Heart right ventricle (tissue), 16 donors: ENCODE measurements around the gene CLEC16A. TPM values are rescaled to one million over a fixed set of nuclear protein-coding genes. Genes with fewer than 3 reads are reported as not detected.

Source experiments
- ATAC-seq, 8 donors: fragments of 200-7000 bp; cut with Tn5 transposase; one replicate each; pipeline ENCODE4 v1.9.1; 2020; ENCODE audit warnings: mild to moderate bottlenecking in 8 of 8, moderate library complexity in 8 of 8, moderate number of reproducible peaks in 1 of 8
- DNase-seq, 2 donors: peaks; one replicate each; pipeline ENCODE4 v3.0.0-alpha.2; 2020
- H3K27ac ChIP-seq, 10 donors: fragments of 200-600 bp; sonication (generic) in 2 of 10; one replicate each; pipeline versions ENCODE4 v1.5.0 to v1.8.0; 2020 to 2022; ENCODE audit warnings: mild to moderate bottlenecking in 3 of 10
- H3K27me3 ChIP-seq, 7 donors: fragments of 200-600 bp; one replicate each; pipeline ENCODE4 v1.8.0; 2021 to 2022; ENCODE audit warnings: mild to moderate bottlenecking in 2 of 7
- H3K36me3 ChIP-seq, 9 donors: fragments of 200-600 bp; sonication (generic) in 1 of 9; one replicate each; pipeline versions ENCODE4 v1.5.0 to v1.8.0; 2020 to 2022; ENCODE audit warnings: mild to moderate bottlenecking in 2 of 9
- H3K4me1 ChIP-seq, 9 donors: fragments of 200-600 bp; sonication (generic) in 1 of 9; one replicate each; pipeline versions ENCODE4 v1.5.0 to v1.8.0; 2020 to 2022; ENCODE audit warnings: mild to moderate bottlenecking in 4 of 9
- H3K4me3 ChIP-seq, 10 donors: fragments of 200-600 bp; sonication (generic) in 2 of 10; one replicate each; pipeline versions ENCODE4 v1.5.0 to v1.8.0; 2020 to 2022; ENCODE audit warnings: mild to moderate bottlenecking in 7 of 10, moderate library complexity in 2 of 10
- H3K9me3 ChIP-seq, 11 donors: fragments of 200-600 bp in 10 of 11; sonication (generic) in 2 of 11; one replicate each; pipeline versions ENCODE4 v1.5.0 to v1.8.0; 2013 to 2022; ENCODE audit warnings: mild to moderate bottlenecking in 2 of 11, control low read depth in 1 of 11, moderate library complexity in 1 of 11
- CTCF ChIP-seq, 9 donors: fragments of 200-600 bp; sonication (generic) in 2 of 9; IDR thresholded peaks; one replicate each; pipeline versions ENCODE4 v1.5.0 to v1.8.0; 2021 to 2022; ENCODE audit warnings: antibody characterized with exemption in 9 of 9, mild to moderate bottlenecking in 5 of 9, moderate library complexity in 1 of 9
- WGBS, 2 donors: extraction: QIAGEN DNeasy Blood & Tissue Kit; methylation state at CpG; one replicate each; pipeline ENCODE4 v1.1.7; 2013; ENCODE audit warnings: inconsistent platforms in 1 of 2; 5-methylcytosine and 5-hydroxymethylcytosine counted together
- intact Hi-C, 10 donors: fragments of 100-400 bp; cut with DNase I; formaldehyde crosslinking; loops; one replicate each; pipeline versions ENCODE4 v1.11.1 to v1.14.2; 2022
- polyA plus RNA-seq, 2 donors: library from polyadenylated mRNA; stranded (reverse); fragments of 200-250 nt; gene quantifications; one replicate each; pipeline ENCODE4 v1.2.3, GENCODE V29; 2013
- total RNA-seq, 10 donors: library from RNA; stranded (reverse); fragmentation: NEBNext Ultra II Directional in 3 of 10; extraction: Animal tissue kit (Norgen Biotek cat#: 25700) in 3 of 10; gene quantifications; one replicate each; pipeline versions ENCODE4 v1.2.1 to v1.2.4, GENCODE V29; 2021 to 2023
- donor health status: Arrhythmogenic right ventricular cardiomyopathy.
- donor health status: ischemic (EF 13 %, LVEDD 7.1; RV severe dilation, severe dysfunction).
- donor health status: healthy with polysubstance abuse.
- donor health status: DM: no; HTN: yes; CAD: no.
- donor health status: DM: no; HTN: no; CAD: no.
- donor health status: ischemic (EF 25% LVEDD 6.9; RV normal size, moderate dysfunction).
- donor health status: ischemic (EF 25% LVEDD 5.7; RV mildly dilated, moderate dysfunction).
- donor health status: healthy.
- donor health status: DM: yes; HTN: yes; CAD: no.
- donor health status: Ischemic cardiomyopathy.
- donor health status: ischemic (EF 35%, LVEDD 5.7; RV mildly dilated, moderate dysfunction).
- donor health status: nonischemic (EF 11% LVEDD 7.7; RV severe dilation, severe dysfunction).
- donor health status: DM: yes; HTN: yes; CAD: no.
- donor health status: PGD.
- donor health status: ischemic (EF 29% LVEDD 5.4; RV normal size, mild dysfunction).
- donor health status: nonischemic (EF 23%, LVEDD 6.1; RV moderate dilation, normal function).

The CLEC16A gene
- total and polyA plus RNA-seq, 12 donors: 12.1 to 30.8 (median 23.0) TPM

- H3K4me1 ChIP-seq: peaks cover 0 to 40% (median 0%) of the 10 kb centered on the region in 9 donors
- H3K36me3 ChIP-seq: peaks cover 0 to 52% (median 10%) of the 10 kb centered on the region in 9 donors
- ATAC-seq: no peak
- no peaks in the 10 kb centered on the region for H3K9me3 ChIP-seq
- TF ChIP-seq CTCF (IDR thresholded peaks at IDR 0.05): no peak
- H3K27me3 ChIP-seq: no peaks in the 10 kb centered on the region
- intact Hi-C loops: loop anchor here in 1 of 10 donors (10.0 kb wide), 1 partner anchor 57 kb away; no protein-coding TSS in a partner anchor
- WGBS, 2 donors: 92 to 95% methylated on average over 6 of the region's 6 CpGs
- DNase-seq: no peak
- no peak overlapping the region for H3K27ac ChIP-seq
- no peak overlapping the region for H3K4me3 ChIP-seq
Observed at GRCh38 chr16:11177578-11178160, 233.3 kb downstream of the CLEC16A start.

- WGBS, 2 donors: 96 to 98% methylated on average over 24 of the region's 24 CpGs
- Histone ChIP-seq H3K9me3 (no peaks in the 10 kb centered on the region), H3K27me3 (no peaks in the 10 kb centered on the region), H3K4me3 (no peak overlapping the region), H3K36me3 (peaks cover 0 to 49% (median 10%) of the 10 kb centered on the region in 9 donors), H3K4me1 (peaks cover 0 to 44% (median 0%) of the 10 kb centered on the region in 9 donors), H3K27ac (no peak overlapping the region)
- intact Hi-C loops: loop anchor here in 1 of 10 donors (10.0 kb wide), 1 partner anchor 56 kb away; no protein-coding TSS in a partner anchor
- DNase-seq: no peak
- peak in 1 of 8 donors; percentile 10 for ATAC-seq
- no peak for TF ChIP-seq CTCF (IDR thresholded peaks at IDR 0.05)
Observed at GRCh38 chr16:11178424-11178823, 234.1 kb downstream of the CLEC16A start.

GRCh38 chr16:11179574-11179973, 235.2 kb downstream of the CLEC16A start:
- intact Hi-C loops: loop anchor here in 1 of 10 donors (10.0 kb wide), 1 partner anchor 55 kb away; no protein-coding TSS in a partner anchor
- TF ChIP-seq CTCF (IDR thresholded peaks at IDR 0.05): no peak
- H3K27ac ChIP-seq: no peak overlapping the region
- DNase-seq: no peak
- peak in 1 of 8 donors; percentile 9 for ATAC-seq
- H3K27me3 ChIP-seq: no peaks in the 10 kb centered on the region
- peaks cover 0 to 44% (median 0%) of the 10 kb centered on the region in 9 donors for H3K4me1 ChIP-seq
- peaks cover 0 to 39% (median 10%) of the 10 kb centered on the region in 9 donors for H3K36me3 ChIP-seq
- 78 to 81% methylated on average over 8 of the region's 8 CpGs for WGBS, 2 donors
- H3K4me3 ChIP-seq: no peak overlapping the region
- H3K9me3 ChIP-seq: no peaks in the 10 kb centered on the region

GRCh38 chr16:11180489-11180888, 236.1 kb downstream of the CLEC16A start:
- no peak for TF ChIP-seq CTCF (IDR thresholded peaks at IDR 0.05)
- H3K4me1 ChIP-seq: peaks cover 0 to 44% (median 0%) of the 10 kb centered on the region in 9 donors
- WGBS, 2 donors: 90 to 95% methylated on average over 6 of the region's 6 CpGs
- no peaks in the 10 kb centered on the region for H3K27me3 ChIP-seq
- no peak overlapping the region for H3K27ac ChIP-seq
- H3K4me3 ChIP-seq: no peak overlapping the region
- H3K9me3 ChIP-seq: no peaks in the 10 kb centered on the region
- DNase-seq (no peak), ATAC-seq (peak in 2 of 8 donors; percentile 13 to 20)
- H3K36me3 ChIP-seq: peaks cover 0 to 39% (median 10%) of the 10 kb centered on the region in 9 donors
- intact Hi-C loops: loop anchor here in 1 of 10 donors (5.0 kb wide), 1 partner anchor 52 kb away; no protein-coding TSS in a partner anchor
